Sigmoid colon (tissue), 7 donors: Measurements from ENCODE around the gene ZNF587B. TPM values are rescaled to one million over a fixed set of nuclear protein-coding genes. Genes with fewer than 3 reads are reported as not detected.
"Not testable (repeated sequence)": the region's sequence is repeated elsewhere in the genome, so short reads cannot be mapped to it uniquely, and the experiment has no call there.

Experiments used
- DNase-seq: peaks from one replicate; pipeline ENCODE4 v3.0.0-alpha.2; 2019
- H3K27ac ChIP-seq, 4 donors: fragments of 200-600 bp; sonication (generic); one replicate each; pipeline ENCODE4 v1.5.1; 2016 to 2019; ENCODE audit warnings: mild to moderate bottlenecking in 1 of 4
- H3K27me3 ChIP-seq, 3 donors: fragments of 200-600 bp; sonication (generic); one replicate each; pipeline ENCODE4 v1.5.1; 2019; ENCODE audit warnings: mild to moderate bottlenecking in 1 of 3
- H3K36me3 ChIP-seq, 4 donors: fragments of 200-600 bp; sonication (generic); one replicate each; pipeline ENCODE4 v1.5.1; 2016 to 2019
- H3K4me1 ChIP-seq, 4 donors: fragments of 200-600 bp; sonication (generic); one replicate each; pipeline ENCODE4 v1.5.1; 2017 to 2019
- H3K4me3 ChIP-seq, 4 donors: fragments of 200-600 bp; sonication (generic); one replicate each; pipeline ENCODE4 v1.5.1; 2017 to 2019; ENCODE audit warnings: mild to moderate bottlenecking in 2 of 4, moderate library complexity in 1 of 4
- H3K9me3 ChIP-seq, 4 donors: fragments of 200-600 bp in 3 of 4; sonication (generic) in 3 of 4; one replicate each; pipeline versions ENCODE4 v1.5.1 to v1.6.1; 2013 to 2019
- CTCF ChIP-seq, 4 experiments: fragments of 450-650 bp in 3 of 4; fragments of 200-600 bp in 1 of 4; IDR thresholded peaks; one replicate each; pipeline ENCODE4 v1.5.1; 2016 to 2019; ENCODE audit warnings: antibody characterized with exemption in 4 of 4, mild to moderate bottlenecking in 3 of 4, moderate library complexity in 2 of 4
- EP300 ChIP-seq, 4 donors: sonication (generic); formaldehyde crosslinking; IDR thresholded peaks; one replicate each; pipeline ENCODE4 v1.6.1; 2017; ENCODE audit warnings: antibody characterized with exemption in 4 of 4
- POLR2A ChIP-seq, 2 donors: fragments of 450-650 bp; IDR thresholded peaks; one replicate each; pipeline ENCODE4 v1.6.1; 2016; ENCODE audit warnings: antibody characterized with exemption in 2 of 2, mild to moderate bottlenecking in 2 of 2, moderate library complexity in 2 of 2
- POLR2AphosphoS5 ChIP-seq, 4 donors: sonication (generic); formaldehyde crosslinking; IDR thresholded peaks; one replicate each; pipeline ENCODE4 v1.6.1; 2017; ENCODE audit warnings: antibody characterized with exemption in 4 of 4
- WGBS, 2 donors: extraction: QIAGEN DNeasy Blood & Tissue Kit; methylation state at CpG; one replicate each; pipeline ENCODE4 v1.1.7; 2013; 5-methylcytosine and 5-hydroxymethylcytosine counted together
- intact Hi-C: fragments of 100-400 bp; cut with DNase I; formaldehyde crosslinking; loops from one replicate; pipeline ENCODE4 v1.15.1; 2023
- polyA plus RNA-seq, 3 donors: library from polyadenylated mRNA; stranded (reverse); fragments of 200-250 nt; gene quantifications; one replicate each; pipeline ENCODE4 v1.2.3, GENCODE V29; 2013
- total RNA-seq, 4 donors: library from RNA; depleted of rRNA; stranded (reverse); fragments of >200 nt; gene quantifications; one replicate each; pipeline ENCODE4 v1.1.0, GENCODE V29; 2016
- donor health status: healthy with polysubstance abuse.
- donor health status: Bipolar disorder and iron deficiency.
- donor health status: healthy.

Gene ZNF587B
- total and polyA plus RNA-seq, 7 donors = 1.2 to 13.0 (median 8.6) TPM

DNA sequence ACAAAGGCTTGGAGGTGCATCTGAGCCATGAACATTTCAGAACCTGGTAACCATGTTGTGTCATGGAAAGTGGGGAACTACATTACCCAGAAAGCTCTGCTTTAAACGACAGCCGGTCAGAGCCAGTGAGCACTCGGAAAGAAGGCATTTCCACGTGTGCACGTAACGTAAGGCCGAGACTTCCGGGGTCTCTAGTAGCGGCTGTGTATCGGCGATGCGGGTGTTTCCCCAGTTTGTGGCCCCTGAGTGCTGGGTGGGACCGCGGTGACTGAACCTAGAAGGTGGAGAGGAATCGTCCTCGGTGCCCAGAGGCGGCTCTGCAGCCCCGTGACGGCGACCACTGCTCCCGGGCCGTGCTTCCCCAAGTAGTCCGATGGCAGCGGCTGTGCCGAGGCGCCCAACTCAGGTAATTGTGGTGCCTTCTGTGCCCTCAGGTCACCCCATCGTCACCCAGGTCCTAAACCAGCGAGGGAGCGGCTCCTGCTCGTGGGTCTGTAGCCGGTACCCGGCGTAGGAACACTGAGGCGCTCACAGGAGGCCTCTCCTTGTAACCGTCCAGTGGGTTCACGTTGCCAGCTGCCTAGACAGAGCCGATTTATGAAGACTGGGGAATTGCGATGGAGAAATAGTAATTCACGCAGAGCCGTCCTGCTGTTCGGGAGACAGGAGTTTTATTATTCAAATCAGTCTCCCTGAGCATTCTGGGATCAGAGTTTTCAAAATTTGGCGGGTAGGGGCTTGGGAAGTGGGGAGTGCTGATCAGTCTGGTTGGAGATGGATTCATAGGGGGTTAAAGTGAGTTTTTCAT lies 19.8 kb downstream of the ZNF587B start, which contains the start of gene ZNF587:
TSS of gene ZNF587 (plus strand) at position 194 of the 808 bp plus-strand sequence. CDS start at position 374, 180 bp downstream.
- Histone ChIP-seq H3K36me3 (peaks cover 0 to 14% (median 0%) of the 10 kb centered on the region in 4 donors), H3K27ac (peak within 1 kb of the TSS; percentile 69 to 73 (median 69)), H3K4me1 (peaks cover 0 to 16% (median 14%) of the 10 kb centered on the region in 4 donors), H3K4me3 (peak within 1 kb of the TSS; percentile 57 to 70 (median 61))
- not testable (repeated sequence) for H3K27me3 ChIP-seq, H3K9me3 ChIP-seq
- TF ChIP-seq POLR2AphosphoS5 (IDR thresholded peaks at IDR 0.05) = peak in 3 of 4 donors; percentile 27 to 74 (median 64)
- WGBS, 2 donors = 0% methylated on average over 42 of the region's 42 CpGs
- intact Hi-C loops = loop anchor here (5.0 kb wide), 1 partner anchor 38 kb away; the partner anchor contains the start of gene ZNF552
- DNase-seq = peak; percentile 76

GRCh38 chr19:57850553-57851017 lies 20.5 kb downstream of the ZNF587B start:
- Histone ChIP-seq H3K4me1 (peaks cover 0 to 16% (median 14%) of the 10 kb centered on the region in 4 donors), H3K4me3 (peak overlapping the region; percentile 57 to 70 (median 61)), H3K9me3 (peaks cover 0 to 2% (median 0%) of the 10 kb centered on the region in 4 donors), H3K27ac (peak overlapping the region in 3 of 4 donors; percentile 69 to 73 (median 69)), H3K27me3 (no peaks in the 10 kb centered on the region), H3K36me3 (peaks cover 0 to 18% (median 0%) of the 10 kb centered on the region in 4 donors)
- TF ChIP-seq CTCF (IDR thresholded peaks at IDR 0.05) (no peak), POLR2AphosphoS5 (IDR thresholded peaks at IDR 0.05) (no peak), POLR2A (IDR thresholded peaks at IDR 0.05) (no peak), EP300 (IDR thresholded peaks at IDR 0.05) (no peak)
- intact Hi-C loops = no loop called here
- no peak for DNase-seq
- WGBS, 2 donors = 2 to 24% methylated on average over 11 of the region's 11 CpGs

DNA sequence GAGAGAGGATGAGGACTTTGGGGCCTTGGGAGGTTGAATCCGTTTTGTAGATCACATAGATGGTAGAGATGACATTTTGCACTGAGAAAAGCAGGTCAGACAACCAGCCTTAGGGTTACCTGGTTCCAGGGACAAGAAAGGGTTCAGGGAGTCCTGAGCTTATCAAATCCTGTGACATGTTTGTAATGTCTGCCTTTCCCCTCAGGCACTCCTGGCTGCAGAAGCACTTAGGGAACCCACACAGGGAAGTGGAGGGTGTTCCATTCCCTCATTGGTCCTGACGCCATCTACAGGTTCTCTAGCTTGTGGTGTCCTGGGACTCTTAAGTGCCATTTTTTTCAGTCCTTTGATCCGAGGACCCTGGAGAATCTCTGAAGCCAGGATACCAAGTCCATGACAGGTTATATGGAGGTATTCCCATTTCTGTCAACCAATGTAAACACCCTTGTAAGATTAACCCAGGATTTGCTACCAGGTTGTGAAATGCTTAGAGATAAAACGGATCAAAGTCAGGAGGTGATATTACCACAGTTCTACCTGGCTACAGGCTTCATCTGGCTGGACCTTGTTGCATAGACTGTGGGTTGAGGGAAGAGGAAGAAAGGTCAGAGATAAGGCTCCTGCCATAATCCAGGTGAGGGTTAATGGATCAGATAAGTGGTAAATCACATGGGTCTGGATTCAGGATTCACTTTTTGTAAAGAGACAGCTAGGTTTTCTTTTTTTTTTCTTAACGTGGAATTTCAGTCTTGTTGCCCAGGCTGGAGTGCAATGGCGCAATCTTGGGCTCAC lies 21.9 kb downstream of the ZNF587B start:
- H3K9me3 ChIP-seq, H3K4me3 ChIP-seq, DNase-seq, H3K27me3 ChIP-seq, intact Hi-C loops, H3K27ac ChIP-seq: not testable (repeated sequence)
- H3K36me3 ChIP-seq = peaks cover 0 to 30% (median 9%) of the 10 kb centered on the region in 4 donors
- 62 to 83% methylated on average over 6 of the region's 6 CpGs for WGBS, 2 donors
- peaks cover 0 to 16% (median 14%) of the 10 kb centered on the region in 4 donors for H3K4me1 ChIP-seq

DNA sequence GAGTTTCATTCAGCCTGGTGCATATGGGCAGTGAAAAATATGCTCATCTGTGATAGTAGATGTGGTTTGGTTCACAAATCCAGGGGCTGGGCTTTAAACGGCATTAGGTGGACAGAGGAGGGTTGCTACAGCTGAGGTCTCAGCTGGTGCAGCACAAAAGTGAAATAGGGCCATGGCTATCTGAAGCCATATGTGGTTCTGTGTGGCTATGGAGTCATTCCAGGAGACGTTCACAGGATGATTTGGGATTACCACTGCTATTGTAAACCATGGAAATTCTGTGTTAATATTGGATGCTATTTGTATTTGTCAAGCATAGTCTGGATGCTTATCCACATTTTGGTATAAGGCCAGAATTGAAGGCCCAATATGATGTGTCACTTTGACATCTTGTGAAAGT lies 24.0 kb downstream of the ZNF587B start:
- H3K4me3 ChIP-seq, H3K27ac ChIP-seq, DNase-seq, H3K9me3 ChIP-seq, intact Hi-C loops, H3K27me3 ChIP-seq: not testable (repeated sequence)
- H3K36me3 ChIP-seq = peaks cover 0 to 48% (median 22%) of the 10 kb centered on the region in 4 donors
- peaks cover 0 to 16% (median 14%) of the 10 kb centered on the region in 4 donors for H3K4me1 ChIP-seq
- 91 to 93% methylated on average over 2 of the region's 2 CpGs for WGBS, 2 donors

- Histone ChIP-seq H3K9me3 (peaks cover 4 to 13% (median 5%) of the 10 kb centered on the region in 4 donors), H3K36me3 (peaks cover 32 to 97% (median 77%) of the 10 kb centered on the region in 4 donors)
- H3K4me1 ChIP-seq, intact Hi-C loops, H3K27me3 ChIP-seq, H3K4me3 ChIP-seq, DNase-seq, H3K27ac ChIP-seq: not testable (repeated sequence)
- 96% methylated on average over 3 of the region's 3 CpGs for WGBS, 2 donors
Measured at GRCh38 chr19:57862351-57862750, 32.3 kb downstream of the ZNF587B start.

- Histone ChIP-seq H3K4me1 (no peaks in the 10 kb centered on the region), H3K4me3 (no peak overlapping the region), H3K9me3 (peaks cover 16 to 47% (median 39%) of the 10 kb centered on the region in 4 donors), H3K27me3 (no peaks in the 10 kb centered on the region), H3K27ac (no peak overlapping the region), H3K36me3 (peaks cover 39 to 58% (median 43%) of the 10 kb centered on the region in 4 donors)
- no peak for TF ChIP-seq POLR2AphosphoS5 (IDR thresholded peaks at IDR 0.05)
- TF ChIP-seq POLR2A (IDR thresholded peaks at IDR 0.05) = no peak
- TF ChIP-seq EP300 (IDR thresholded peaks at IDR 0.05) = no peak
- TF ChIP-seq CTCF (IDR thresholded peaks at IDR 0.05) = no peak
- 95% methylated on average over 7 of the region's 7 CpGs for WGBS, 2 donors
- intact Hi-C loops = no loop called here
- no peak for DNase-seq
Measured at GRCh38 chr19:57867868-57868492, 37.9 kb downstream of the ZNF587B start.

GRCh38 chr19:57869655-57870054 lies 39.6 kb downstream of the ZNF587B start:
- H3K4me3 ChIP-seq, H3K4me1 ChIP-seq, H3K27ac ChIP-seq, H3K27me3 ChIP-seq, DNase-seq, intact Hi-C loops: not testable (repeated sequence)
- Histone ChIP-seq H3K36me3 (peaks cover 30 to 53% (median 34%) of the 10 kb centered on the region in 4 donors), H3K9me3 (peaks cover 26 to 60% (median 54%) of the 10 kb centered on the region in 4 donors)
- WGBS, 2 donors = 95 to 96% methylated on average over 6 of the region's 6 CpGs
